SK-N-SH treated with all-trans-retinoic acid at 6 μM for 48 hours (cell line): ENCODE results near the gene KLHL26.

ENCODE experiments used
- ARNTL ChIP-seq: fragments of 450-650 bp; formaldehyde crosslinking; IDR thresholded peaks from 2 replicates; pipeline ENCODE4 v1.5.0; 2020; ENCODE audit warnings: low read depth, mild to moderate bottlenecking, moderate library complexity, borderline replicate concordance
- BACH2 ChIP-seq: fragments of 250-450 bp; sonication (Bioruptor Pico); IDR thresholded peaks from 2 replicates; pipeline ENCODE4 v1.9.0; 2021; ENCODE audit warnings: mild to moderate bottlenecking, borderline replicate concordance
- CREB5 ChIP-seq: fragments of 250-450 bp; sonication (Bioruptor Pico); IDR thresholded peaks from 2 replicates; pipeline ENCODE4 v1.5.1; 2020; ENCODE audit warnings: low read depth, mild to moderate bottlenecking, moderate library complexity
- CSDC2 ChIP-seq: fragments of 250-450 bp; sonication (Bioruptor Pico); IDR thresholded peaks from 2 replicates; pipeline ENCODE4 v1.5.0; 2020; ENCODE audit warnings: mild to moderate bottlenecking, moderate library complexity
- CSRNP3 ChIP-seq: fragments of 250-450 bp; sonication (Bioruptor Pico); IDR thresholded peaks from 2 replicates; pipeline ENCODE4 v1.5.1; 2021; ENCODE audit warnings: mild to moderate bottlenecking, moderate library complexity
- ESRRG ChIP-seq: fragments of 250-450 bp; sonication (Bioruptor Pico); IDR thresholded peaks from 2 replicates; pipeline ENCODE4 v1.6.1; 2021; ENCODE audit warnings: mild to moderate bottlenecking
- ISL1 ChIP-seq: fragments of 250-450 bp; sonication (Bioruptor Pico); IDR thresholded peaks from 2 replicates; pipeline ENCODE4 v2.1.2; 2022; ENCODE audit warnings: mild to moderate bottlenecking, moderate library complexity
- PATZ1 ChIP-seq: fragments of 250-450 bp; sonication (Bioruptor Pico); IDR thresholded peaks from 2 replicates; pipeline ENCODE4 v1.8.0; 2020; ENCODE audit warnings: mild to moderate bottlenecking, moderate library complexity, borderline replicate concordance
- RARB ChIP-seq: fragments of 250-450 bp; sonication (Bioruptor Pico); IDR thresholded peaks from 2 replicates; pipeline ENCODE4 v1.8.0; 2021; ENCODE audit warnings: mild to moderate bottlenecking, moderate library complexity
- SNAI2 ChIP-seq: fragments of 250-450 bp; sonication (Bioruptor Pico); IDR thresholded peaks from 2 replicates; pipeline ENCODE4 v1.5.0; 2020; ENCODE audit warnings: mild to moderate bottlenecking, moderate library complexity
- ZC3H10 ChIP-seq: fragments of 250-450 bp; sonication (Bioruptor Pico); IDR thresholded peaks from 2 replicates; pipeline ENCODE4 v1.5.1; 2021; ENCODE audit warnings: mild to moderate bottlenecking, moderate library complexity
- ZFP3 ChIP-seq: fragments of 250-450 bp; sonication (Bioruptor Pico); IDR thresholded peaks from 2 replicates; pipeline ENCODE4 v1.5.0; 2020; ENCODE audit warnings: mild to moderate bottlenecking, moderate library complexity
- ZFP30 ChIP-seq: fragments of 450-650 bp; formaldehyde crosslinking; IDR thresholded peaks from 2 replicates; pipeline ENCODE4 v1.5.0; 2022; ENCODE audit warnings: mild to moderate bottlenecking, moderate library complexity
- ZNF8 ChIP-seq: fragments of 450-650 bp; formaldehyde crosslinking; IDR thresholded peaks from 2 replicates; pipeline ENCODE4 v1.5.0; 2020; ENCODE audit warnings: mild to moderate bottlenecking, moderate library complexity

GRCh38 chr19:18713550-18714117 is 76.8 kb downstream of the KLHL26 start:
- TF ChIP-seq RARB (CRISPR knock-in tag) (no peak), ARNTL (no peak), PATZ1 (CRISPR knock-in tag) (no peak), CREB5 (CRISPR knock-in tag) (no peak), ZFP30 (CRISPR knock-in tag) (no peak), ZFP3 (CRISPR knock-in tag) (no peak), SNAI2 (CRISPR knock-in tag) (no peak), BACH2 (CRISPR knock-in tag) (no peak), CSRNP3 (CRISPR knock-in tag) (no peak), CSDC2 (CRISPR knock-in tag) (no peak), ISL1 (CRISPR knock-in tag) (no peak), ESRRG (no peak), ZC3H10 (no peak), ZNF8 (CRISPR knock-in tag) (no peak)
